Cardiac fibroblast (primary cell): ENCODE data around the gene LRPPRC.
A peak's percentile ranks its signal among the peaks of the same experiment; 100 is the strongest.

ENCODE experiments used
- DNase-seq, 2 donors: peaks; one replicate each; pipeline versions ENCODE4 v3.0.0 to v3.0.0-alpha.2; 2010; ENCODE audit warnings: low read depth in 2 of 2
- H3K4me3 ChIP-seq, 2 donors: replicated peaks in 1 of 2; 1 replicate in 1 of 2; 2 replicates in 1 of 2; pipeline ENCODE4 v1.5.1; 2011; ENCODE audit warnings: low read depth in 2 of 2, low read length in 2 of 2, mild to moderate bottlenecking in 2 of 2, moderate library complexity in 1 of 2
- CTCF ChIP-seq: IDR thresholded peaks from one replicate; pipeline ENCODE4 v1.5.1; 2011; ENCODE audit warnings: low read depth, mild to moderate bottlenecking, low read length, inconsistent platforms

The LRPPRC gene

GRCh38 chr2:43898838-43899346 is 96.9 kb downstream of the LRPPRC start:
- no peak overlapping the region for H3K4me3 ChIP-seq
- no peak for TF ChIP-seq CTCF
- no peak for DNase-seq

- peak in 1 of 2 donors; percentile 4 for DNase-seq
- TF ChIP-seq CTCF = no peak
- H3K4me3 ChIP-seq = no peak overlapping the region
Observed at GRCh38 chr2:43898134-43898837, 97.5 kb downstream of the LRPPRC start.

- DNase-seq = no peak
- TF ChIP-seq CTCF = no peak
- H3K4me3 ChIP-seq = no peak overlapping the region
Observed at GRCh38 chr2:43897492-43897891, 98.3 kb downstream of the LRPPRC start.

GRCh38 chr2:43896906-43897305 is 98.9 kb downstream of the LRPPRC start:
- no peak overlapping the region for H3K4me3 ChIP-seq
- TF ChIP-seq CTCF = no peak

GRCh38 chr2:43894743-43895142 is 101.0 kb downstream of the LRPPRC start:
- DNase-seq = no peak
- H3K4me3 ChIP-seq = no peak overlapping the region
- no peak for TF ChIP-seq CTCF

More at GRCh38 chr2:43896906-43897305, 98.9 kb downstream of the LRPPRC start:
- no peak for DNase-seq

DNA sequence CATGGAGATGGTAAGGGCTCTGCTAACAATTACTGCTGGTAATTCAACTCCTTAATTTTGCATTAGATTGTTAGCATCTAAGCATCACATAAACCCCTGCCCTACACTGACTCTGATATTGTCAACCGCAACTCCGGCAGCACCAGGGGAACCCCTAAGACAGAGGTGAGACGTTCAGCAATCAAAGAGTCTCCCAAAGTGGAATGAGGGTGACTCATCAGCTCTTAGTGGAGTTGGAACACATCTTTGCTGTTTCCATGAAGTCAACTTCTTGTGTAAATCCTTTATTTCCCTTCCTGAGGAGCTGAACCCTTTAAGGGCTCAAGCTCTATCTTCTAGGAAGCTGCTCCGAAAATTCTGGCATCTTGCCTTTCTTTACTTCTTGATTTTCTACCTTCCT is 104.9 kb downstream of the LRPPRC start:
- H3K4me3 ChIP-seq = no peak overlapping the region
- no peak for TF ChIP-seq CTCF
- peak; percentile 21 to 39 for DNase-seq
